ENCODE data around the gene CDH23. TPM values are rescaled to one million over a fixed set of nuclear protein-coding genes. Genes with fewer than 3 reads are reported as not detected.

Gene CDH23
- total RNA-seq, 6 donors from 2014 or later: 4.7 to 29.3 (median 10.4) TPM

GRCh38 chr10:71392292-71392691 is 4.4 kb upstream of the CDH23 start:
- DNase-seq (peak in 1 of 2 donors; percentile 9), ATAC-seq (ENCODE audit: low FRiP score in 2 of 2) (no peak)
- peaks cover 0 to 13% (median 7%) of the 10 kb centered on the region in 4 donors for H3K27me3 ChIP-seq

GRCh38 chr10:71392791-71393781 is 3.6 kb upstream of the CDH23 start:
- 77 to 87% methylated on average over 14 to 16 of the region's 16 CpGs for WGBS, 2 donors
- peaks cover 0 to 21% (median 11%) of the 10 kb centered on the region in 4 donors for H3K27me3 ChIP-seq
- no peaks in the 10 kb centered on the region for H3K36me3 ChIP-seq
- H3K27ac ChIP-seq: no peak overlapping the region
- no peak overlapping the region for H3K4me3 ChIP-seq
- DNase-seq (peak in 1 of 2 donors; percentile 15), ATAC-seq (ENCODE audit: low FRiP score in 2 of 2) (no peak)
- TF ChIP-seq POLR2A (IDR thresholded peaks at IDR 0.05) (no peak), POLR2AphosphoS5 (IDR thresholded peaks at IDR 0.05) (no peak), CTCF (IDR thresholded peaks at IDR 0.05) (no peak), EP300 (IDR thresholded peaks at IDR 0.05) (no peak)
- peaks cover 11 to 22% (median 15%) of the 10 kb centered on the region in 4 donors for H3K4me1 ChIP-seq
- no peaks in the 10 kb centered on the region for H3K9me3 ChIP-seq

More at GRCh38 chr10:71392292-71392691, 4.4 kb upstream of the CDH23 start:
- H3K4me3 ChIP-seq: no peak overlapping the region
- no peak overlapping the region for H3K27ac ChIP-seq
- H3K36me3 ChIP-seq: no peaks in the 10 kb centered on the region
- no peak for TF ChIP-seq CTCF (IDR thresholded peaks at IDR 0.05)
- no peak for TF ChIP-seq POLR2A (IDR thresholded peaks at IDR 0.05)
- no peak for TF ChIP-seq EP300 (IDR thresholded peaks at IDR 0.05)
- TF ChIP-seq POLR2AphosphoS5 (IDR thresholded peaks at IDR 0.05): no peak
- no peaks in the 10 kb centered on the region for H3K9me3 ChIP-seq
- H3K4me1 ChIP-seq: peaks cover 3 to 14% (median 7%) of the 10 kb centered on the region in 4 donors
- 30 to 54% methylated on average over 1 of the region's 1 CpG for WGBS, 2 donors

- Histone ChIP-seq H3K27ac (no peak overlapping the region), H3K9me3 (no peaks in the 10 kb centered on the region), H3K4me1 (peaks cover 14 to 25% (median 16%) of the 10 kb centered on the region in 4 donors), H3K4me3 (no peak overlapping the region), H3K36me3 (no peaks in the 10 kb centered on the region), H3K27me3 (peaks cover 0 to 30% (median 14%) of the 10 kb centered on the region in 4 donors)
- WGBS, 2 donors: 76 to 85% methylated on average over 8 of the region's 8 CpGs
- ATAC-seq (ENCODE audit: low FRiP score in 2 of 2) (no peak), DNase-seq (peak in 1 of 2 donors; percentile 4)
- TF ChIP-seq POLR2AphosphoS5 (IDR thresholded peaks at IDR 0.05) (no peak), CTCF (IDR thresholded peaks at IDR 0.05) (no peak), EP300 (IDR thresholded peaks at IDR 0.05) (no peak), POLR2A (IDR thresholded peaks at IDR 0.05) (no peak)
Measured at GRCh38 chr10:71393841-71394475, 2.8 kb upstream of the CDH23 start.

GRCh38 chr10:71394926-71395562 is 1.7 kb upstream of the CDH23 start:
- no peaks in the 10 kb centered on the region for H3K36me3 ChIP-seq
- ATAC-seq (ENCODE audit: low FRiP score in 2 of 2) (no peak), DNase-seq (peak in 1 of 2 donors; percentile 4)
- H3K27ac ChIP-seq: no peak overlapping the region
- H3K4me3 ChIP-seq: no peak overlapping the region
- TF ChIP-seq EP300 (IDR thresholded peaks at IDR 0.05): no peak
- no peak for TF ChIP-seq CTCF (IDR thresholded peaks at IDR 0.05)
- 93 to 95% methylated on average over 11 of the region's 11 CpGs for WGBS, 2 donors
- H3K9me3 ChIP-seq: no peaks in the 10 kb centered on the region
- peaks cover 0 to 32% (median 16%) of the 10 kb centered on the region in 4 donors for H3K27me3 ChIP-seq
- peaks cover 14 to 25% (median 16%) of the 10 kb centered on the region in 4 donors for H3K4me1 ChIP-seq

Data from upper lobe of left lung (tissue), 6 donors.